Cerebellar nuclear complex (tissue), 1 donor: ENCODE results near the gene DSG3.

Experiments
- DNase-seq, 2 experiments: peaks; one replicate each; lab custom pipeline; 2025; lab: John Stamatoyannopoulos, UW

The DSG3 gene

GRCh38 chr18:31447530-31448191 lies at the start of gene DSG3:
DSG3 (plus strand) TSS chr18:31447741; CDS start chr18:31447878, 137 bp downstream.
- no peak for DNase-seq

GRCh38 chr18:31398191-31398590 lies 49.4 kb upstream of the DSG3 start:
- no peak for DNase-seq

GRCh38 chr18:31399306-31400032 lies 48.1 kb upstream of the DSG3 start:
- no peak for DNase-seq

GRCh38 chr18:31401156-31402025 lies 46.1 kb upstream of the DSG3 start:
- DNase-seq: no peak

GRCh38 chr18:31402026-31402373 lies 45.5 kb upstream of the DSG3 start:
- no peak for DNase-seq

- no peak for DNase-seq
Observed at GRCh38 chr18:31403409-31403808, 44.1 kb upstream of the DSG3 start.

GRCh38 chr18:31407649-31408048 lies 39.9 kb upstream of the DSG3 start:
- DNase-seq: no peak

GRCh38 chr18:31409276-31409675 lies 38.3 kb upstream of the DSG3 start:
- no peak for DNase-seq

- no peak for DNase-seq
Observed at GRCh38 chr18:31410716-31411483, 36.6 kb upstream of the DSG3 start.

- DNase-seq: no peak
Observed at GRCh38 chr18:31413137-31413536, 34.4 kb upstream of the DSG3 start.

GRCh38 chr18:31417850-31418249 lies 29.7 kb upstream of the DSG3 start:
- DNase-seq: no peak

- no peak for DNase-seq
Observed at GRCh38 chr18:31419457-31419932, 28.0 kb upstream of the DSG3 start.

GRCh38 chr18:31420032-31420431 lies 27.5 kb upstream of the DSG3 start:
- no peak for DNase-seq

GRCh38 chr18:31420524-31420923 lies 27.0 kb upstream of the DSG3 start:
- DNase-seq: no peak

- DNase-seq: no peak
Observed at GRCh38 chr18:31424383-31424988, 23.1 kb upstream of the DSG3 start.

- no peak for DNase-seq
Observed at GRCh38 chr18:31426021-31426420, 21.5 kb upstream of the DSG3 start.

GRCh38 chr18:31426871-31427406 lies 20.6 kb upstream of the DSG3 start:
- no peak for DNase-seq

- no peak for DNase-seq
Observed at GRCh38 chr18:31428211-31428610, 19.3 kb upstream of the DSG3 start.

- DNase-seq: no peak
Observed at GRCh38 chr18:31429623-31430022, 17.9 kb upstream of the DSG3 start.

- DNase-seq: no peak
Observed at GRCh38 chr18:31430072-31430471, 17.5 kb upstream of the DSG3 start.

GRCh38 chr18:31430554-31430953 lies 17.0 kb upstream of the DSG3 start:
- DNase-seq: no peak
